ENCODE data around the gene NUCKS1.

NUCKS1 gene

GRCh38 chr1:205714190-205714905, 35.6 kb downstream of the NUCKS1 start:
- TF ChIP-seq, protein P1, sequence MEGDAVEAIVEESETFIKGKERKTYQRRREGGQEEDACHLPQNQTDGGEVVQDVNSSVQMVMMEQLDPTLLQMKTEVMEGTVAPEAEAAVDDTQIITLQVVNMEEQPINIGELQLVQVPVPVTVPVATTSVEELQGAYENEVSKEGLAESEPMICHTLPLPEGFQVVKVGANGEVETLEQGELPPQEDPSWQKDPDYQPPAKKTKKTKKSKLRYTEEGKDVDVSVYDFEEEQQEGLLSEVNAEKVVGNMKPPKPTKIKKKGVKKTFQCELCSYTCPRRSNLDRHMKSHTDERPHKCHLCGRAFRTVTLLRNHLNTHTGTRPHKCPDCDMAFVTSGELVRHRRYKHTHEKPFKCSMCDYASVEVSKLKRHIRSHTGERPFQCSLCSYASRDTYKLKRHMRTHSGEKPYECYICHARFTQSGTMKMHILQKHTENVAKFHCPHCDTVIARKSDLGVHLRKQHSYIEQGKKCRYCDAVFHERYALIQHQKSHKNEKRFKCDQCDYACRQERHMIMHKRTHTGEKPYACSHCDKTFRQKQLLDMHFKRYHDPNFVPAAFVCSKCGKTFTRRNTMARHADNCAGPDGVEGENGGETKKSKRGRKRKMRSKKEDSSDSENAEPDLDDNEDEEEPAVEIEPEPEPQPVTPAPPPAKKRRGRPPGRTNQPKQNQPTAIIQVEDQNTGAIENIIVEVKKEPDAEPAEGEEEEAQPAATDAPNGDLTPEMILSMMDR (IDR thresholded peaks at IDR 0.05; ENCODE audit: low read depth, low read length), result no peak
- Histone ChIP-seq H3K9me3 (ENCODE audit: severe bottlenecking) (no peaks in the 10 kb centered on the region), H3K27ac (no peak overlapping the region), H3K27me3 (ENCODE audit: insufficient read depth, low read depth, severe bottlenecking) (no peaks in the 10 kb centered on the region), H3K36me3 (peaks cover 53% of the 10 kb centered on the region), H3K4me3 (ENCODE audit: low read depth, low read length) (no peak overlapping the region)
- DNase-seq, result no peak

- TF ChIP-seq, protein P1 (IDR thresholded peaks at IDR 0.05; ENCODE audit: low read depth, low read length), result peak; percentile 97
These were observed 38.6 kb downstream of the NUCKS1 start for GRCh38 chr1:205711105-205712048.

DNA sequence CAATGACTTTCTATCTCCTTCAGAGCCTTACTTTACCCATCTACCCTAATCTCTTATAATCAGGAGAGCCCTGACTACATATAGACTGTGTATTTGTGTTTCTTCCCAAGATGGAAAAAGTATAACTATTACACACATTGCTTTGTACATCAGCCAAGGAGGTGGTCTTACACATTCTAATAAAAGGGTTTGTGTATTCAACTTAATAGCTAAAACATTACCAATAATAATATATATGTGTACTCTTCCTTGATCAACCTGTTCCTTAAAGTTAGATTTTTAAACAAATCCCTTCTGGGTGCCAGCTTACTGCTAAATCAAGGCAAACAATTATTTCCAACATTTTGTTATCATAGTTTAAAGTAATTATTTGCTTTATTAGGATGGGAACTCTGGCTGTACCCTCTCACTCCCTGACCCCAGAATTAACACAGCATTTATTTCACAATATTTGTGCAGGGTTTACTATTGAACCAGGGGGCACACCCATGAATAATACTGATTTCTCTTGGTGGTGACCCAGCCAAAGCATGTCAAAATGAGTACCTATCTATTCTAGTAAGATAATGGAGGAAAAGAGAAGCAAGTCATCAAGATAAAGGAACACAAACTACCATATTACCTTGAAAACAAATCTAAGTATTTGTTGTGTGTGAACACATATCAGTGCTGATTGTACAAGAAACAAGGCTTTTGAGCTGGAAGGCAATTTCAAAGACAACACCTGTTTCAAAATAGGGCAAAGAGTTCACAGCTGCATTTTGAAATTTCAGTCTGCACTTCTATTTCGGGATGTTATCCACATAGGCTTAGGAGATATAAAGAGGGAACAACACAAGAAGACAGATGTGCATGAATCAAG, 39.5 kb downstream of the NUCKS1 start:
- H3K4me3 ChIP-seq (ENCODE audit: low read depth, low read length), result no peak overlapping the region
- H3K27ac ChIP-seq, result peak overlapping the region; percentile 76
- no peak for DNase-seq
- H3K27me3 ChIP-seq (ENCODE audit: insufficient read depth, low read depth, severe bottlenecking), result no peaks in the 10 kb centered on the region
- H3K36me3 ChIP-seq, result peaks cover 21% of the 10 kb centered on the region
- H3K9me3 ChIP-seq (ENCODE audit: severe bottlenecking), result no peaks in the 10 kb centered on the region
- TF ChIP-seq, protein P1 (IDR thresholded peaks at IDR 0.05; ENCODE audit: low read depth, low read length), result no peak

More at GRCh38 chr1:205711105-205712048, 38.6 kb downstream of the NUCKS1 start:
- Histone ChIP-seq H3K36me3 (peaks cover 27% of the 10 kb centered on the region), H3K27me3 (ENCODE audit: insufficient read depth, low read depth, severe bottlenecking) (no peaks in the 10 kb centered on the region), H3K27ac (no peak overlapping the region; the same call in 1 of the 2 replicates), H3K4me3 (ENCODE audit: low read depth, low read length) (no peak overlapping the region), H3K9me3 (ENCODE audit: severe bottlenecking) (no peaks in the 10 kb centered on the region)
- DNase-seq, result peak; percentile 92

GRCh38 chr1:205709640-205710039, 40.3 kb downstream of the NUCKS1 start:
- no peak for DNase-seq
- TF ChIP-seq, protein P1 (IDR thresholded peaks at IDR 0.05; ENCODE audit: low read depth, low read length), result no peak
- no peaks in the 10 kb centered on the region for H3K9me3 ChIP-seq (ENCODE audit: severe bottlenecking)
- H3K27ac ChIP-seq, result peak overlapping the region; percentile 76
- H3K4me3 ChIP-seq (ENCODE audit: low read depth, low read length), result no peak overlapping the region
- H3K36me3 ChIP-seq, result peaks cover 18% of the 10 kb centered on the region
- no peaks in the 10 kb centered on the region for H3K27me3 ChIP-seq (ENCODE audit: insufficient read depth, low read depth, severe bottlenecking)

DNA sequence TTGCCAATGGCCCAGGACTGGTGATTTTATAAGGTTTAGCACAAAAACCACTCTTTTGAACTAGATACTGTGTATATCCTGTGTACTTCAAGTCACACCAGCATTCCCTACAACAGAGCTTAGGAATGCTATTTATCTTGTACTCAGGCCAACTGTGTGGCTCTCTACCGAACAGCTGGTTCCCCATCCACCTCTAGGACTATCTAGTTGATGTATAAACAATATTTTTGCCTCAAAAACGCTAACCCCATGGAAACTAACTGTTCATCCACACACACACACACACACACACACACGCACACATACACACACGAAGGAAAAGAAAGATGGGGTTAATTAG, 41.0 kb downstream of the NUCKS1 start:
- Histone ChIP-seq H3K4me3 (ENCODE audit: low read depth, low read length) (no peak overlapping the region), H3K9me3 (ENCODE audit: severe bottlenecking) (no peaks in the 10 kb centered on the region), H3K27ac (peak overlapping the region; percentile 76), H3K27me3 (ENCODE audit: insufficient read depth, low read depth, severe bottlenecking) (no peaks in the 10 kb centered on the region), H3K36me3 (peaks cover 23% of the 10 kb centered on the region)
- TF ChIP-seq, protein P1 (IDR thresholded peaks at IDR 0.05; ENCODE audit: low read depth, low read length), result no peak
- no peak for DNase-seq

Measured in WERI-Rb-1 (cell line).